ENCODE data around the gene SARS1.
"Not testable (repeated sequence)": the region's sequence is repeated elsewhere in the genome, so short reads cannot be mapped to it uniquely, and the experiment has no call there.

Gene SARS1

DNA sequence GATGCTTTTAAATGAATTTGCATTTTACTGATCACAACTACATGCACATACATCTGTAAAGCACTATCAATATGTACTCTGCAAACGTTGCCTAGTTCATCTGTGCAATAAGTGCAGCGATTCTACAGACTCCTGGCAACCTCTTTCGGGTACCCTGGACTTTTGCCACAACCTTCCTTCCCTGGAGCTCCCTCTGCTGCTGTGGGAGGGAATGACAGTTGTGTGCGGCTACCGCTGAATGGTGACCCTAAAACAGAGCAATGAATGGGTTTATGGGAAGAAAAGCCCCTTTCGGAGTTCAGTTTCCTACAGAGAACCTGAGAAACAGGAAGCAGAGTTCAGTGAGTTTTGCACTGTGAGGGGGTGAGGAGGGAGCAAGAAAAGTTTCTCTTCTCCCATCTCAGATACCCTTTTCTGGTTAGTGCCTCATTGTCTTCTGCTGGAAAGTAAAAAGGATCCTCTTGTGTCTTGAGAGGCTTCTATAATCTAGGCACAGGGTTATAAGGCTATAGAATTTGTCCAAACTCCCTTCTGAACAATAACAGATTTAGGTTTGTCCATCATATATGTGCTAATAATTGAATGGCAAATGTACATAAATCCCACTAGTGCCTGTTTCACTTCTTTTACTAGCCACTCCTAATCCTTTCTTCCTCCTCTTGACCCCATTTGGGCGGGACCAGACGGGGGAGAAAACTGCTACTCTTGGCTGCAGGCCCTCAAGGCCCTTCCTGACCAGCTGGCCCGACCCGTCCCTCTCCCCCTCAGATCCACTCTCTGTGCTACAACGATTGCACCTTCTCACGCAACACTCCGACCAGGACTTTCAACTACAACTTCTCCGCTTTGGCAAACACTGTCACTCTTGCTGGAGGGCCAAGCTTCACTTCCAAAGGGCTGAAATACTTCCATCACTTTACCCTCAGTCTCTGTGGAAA is 19.8 kb upstream of the SARS1 start:
- DNase-seq, result peak; percentile 36

DNA sequence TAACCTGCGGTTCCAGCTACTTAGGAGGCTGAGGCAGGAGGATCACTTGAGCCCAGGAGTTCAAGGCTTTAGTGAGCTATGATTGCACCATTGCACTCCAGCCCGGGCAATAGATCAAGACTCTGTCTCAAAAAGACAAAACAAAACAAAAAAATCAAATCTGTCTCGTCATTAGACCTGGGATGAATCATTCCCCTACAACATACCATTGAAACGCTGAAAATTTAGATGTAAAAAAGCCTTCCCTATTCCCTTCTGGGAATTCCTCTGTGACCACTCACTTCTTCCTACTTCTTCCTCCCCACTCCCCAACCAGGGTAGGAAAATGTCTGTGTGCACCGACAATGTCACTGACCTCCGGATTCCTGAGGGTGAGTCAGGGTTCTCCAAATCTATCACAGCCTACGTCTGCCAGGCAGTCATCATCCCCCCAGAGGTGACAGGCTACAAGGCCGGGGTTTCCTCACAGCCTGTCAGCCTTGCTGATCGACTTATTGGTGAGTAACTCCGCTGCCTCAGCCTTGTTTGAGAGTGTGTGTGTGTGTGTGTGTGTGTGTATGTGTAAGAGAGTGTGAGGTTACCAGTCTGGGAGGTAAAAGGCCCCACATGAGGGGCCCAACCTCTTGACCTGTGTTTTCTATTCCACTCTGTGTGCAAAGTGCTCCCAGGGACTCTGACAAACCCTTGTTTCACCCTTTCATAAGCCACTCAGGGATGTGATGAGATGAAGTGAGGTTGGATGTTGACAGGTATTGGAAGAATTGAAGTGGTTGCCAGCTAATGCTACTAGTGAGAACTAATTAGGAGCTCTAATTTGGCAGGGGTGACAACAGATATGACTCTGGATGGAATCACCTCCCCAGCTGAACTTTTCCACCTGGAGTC is 16.3 kb upstream of the SARS1 start:
- no peak for DNase-seq

DNA sequence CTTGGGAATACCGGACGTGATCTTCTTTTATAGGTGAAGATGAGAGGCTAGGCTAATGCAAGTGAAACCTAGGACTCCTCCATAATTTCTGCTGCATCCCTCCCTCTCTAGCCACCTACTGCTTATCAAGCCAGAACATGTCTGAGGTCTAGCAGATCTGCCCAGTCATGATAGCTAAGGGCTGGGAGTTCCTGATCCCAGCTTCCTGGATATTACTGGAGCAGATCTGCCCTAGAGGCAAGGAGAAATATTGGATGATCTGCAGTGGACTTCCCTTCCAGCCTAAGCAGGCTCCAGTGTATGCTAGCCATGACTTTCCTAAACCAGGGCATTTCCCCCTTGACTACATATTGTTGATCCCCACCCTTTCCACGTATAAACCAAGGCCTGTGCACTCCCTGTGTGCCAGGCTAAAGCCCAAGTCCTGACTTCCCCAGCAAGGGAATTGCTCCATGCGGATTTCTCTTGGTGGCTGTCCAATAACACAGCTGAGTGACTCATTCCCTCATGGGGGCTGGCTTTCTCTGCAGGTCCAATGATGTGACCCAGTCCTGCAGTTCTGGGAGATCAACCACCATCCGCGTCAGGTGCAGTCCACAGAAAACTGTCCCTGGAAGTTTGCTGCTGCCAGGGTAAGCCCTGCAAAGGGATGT is 15.5 kb upstream of the SARS1 start:
- DNase-seq, result no peak

DNA sequence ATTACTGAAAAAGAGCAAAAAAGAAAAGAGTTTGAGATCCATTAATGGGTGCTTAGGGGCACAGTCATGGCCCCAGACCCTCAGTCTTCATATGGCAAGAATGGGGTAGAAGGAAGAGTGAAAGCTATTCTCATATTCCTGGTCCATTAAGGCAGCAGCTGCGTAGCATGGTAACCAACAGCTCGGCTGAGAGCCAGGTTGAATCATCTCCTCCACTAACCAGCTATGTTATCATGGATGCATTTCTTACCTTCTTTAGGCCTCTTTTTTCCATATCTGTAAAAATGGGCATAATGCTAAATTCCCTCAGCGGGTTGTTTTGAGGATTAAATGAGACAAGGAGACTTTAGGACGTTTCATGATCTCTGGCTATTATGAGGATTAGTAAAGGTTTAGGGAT is 15.0 kb upstream of the SARS1 start:
- DNase-seq, result no peak

DNA sequence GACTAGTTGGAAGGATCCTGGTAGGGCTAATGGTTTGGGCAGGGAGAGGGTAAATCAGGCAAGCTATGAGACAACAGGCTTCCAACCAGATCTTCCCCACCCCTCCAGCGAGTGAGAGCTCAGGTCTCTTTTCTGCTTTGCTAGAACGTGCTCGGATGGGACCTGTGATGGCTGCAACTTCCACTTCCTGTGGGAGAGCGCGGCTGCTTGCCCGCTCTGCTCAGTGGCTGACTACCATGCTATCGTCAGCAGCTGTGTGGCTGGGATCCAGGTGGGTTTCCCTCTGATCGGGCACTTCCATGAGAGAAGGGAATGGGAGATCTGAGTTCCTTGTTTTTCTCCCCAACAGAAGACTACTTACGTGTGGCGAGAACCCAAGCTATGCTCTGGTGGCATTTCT is 14.0 kb upstream of the SARS1 start:
- DNase-seq, result no peak

DNA sequence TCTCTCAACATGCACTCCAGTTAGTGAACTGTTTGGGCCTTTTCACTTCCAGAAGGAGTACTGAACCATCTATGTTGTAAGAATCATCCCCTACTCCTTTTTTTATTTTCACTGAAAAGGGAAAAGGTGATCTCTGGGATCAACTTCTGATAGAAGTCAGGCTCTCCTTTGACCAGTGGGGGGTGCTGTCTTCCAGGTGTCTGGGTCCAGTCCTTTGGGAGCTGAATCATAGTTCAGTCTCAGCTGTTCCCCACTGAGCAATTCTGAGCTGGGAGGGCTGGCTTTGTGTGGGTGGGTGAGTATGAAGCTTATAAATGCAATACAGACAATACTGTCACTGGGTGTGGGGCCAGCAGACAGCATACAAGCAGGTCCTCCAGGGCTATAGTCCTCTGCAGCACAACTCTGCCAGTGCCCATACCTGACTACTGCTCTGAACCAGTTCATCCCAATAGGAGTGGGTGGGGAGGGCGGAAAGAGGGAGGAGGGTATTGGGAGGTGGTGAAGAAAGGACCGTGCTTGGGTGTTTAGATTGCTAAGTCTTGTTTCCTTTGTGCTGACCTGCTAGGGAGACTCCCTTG is 12.5 kb upstream of the SARS1 start:
- no peak for DNase-seq

DNA sequence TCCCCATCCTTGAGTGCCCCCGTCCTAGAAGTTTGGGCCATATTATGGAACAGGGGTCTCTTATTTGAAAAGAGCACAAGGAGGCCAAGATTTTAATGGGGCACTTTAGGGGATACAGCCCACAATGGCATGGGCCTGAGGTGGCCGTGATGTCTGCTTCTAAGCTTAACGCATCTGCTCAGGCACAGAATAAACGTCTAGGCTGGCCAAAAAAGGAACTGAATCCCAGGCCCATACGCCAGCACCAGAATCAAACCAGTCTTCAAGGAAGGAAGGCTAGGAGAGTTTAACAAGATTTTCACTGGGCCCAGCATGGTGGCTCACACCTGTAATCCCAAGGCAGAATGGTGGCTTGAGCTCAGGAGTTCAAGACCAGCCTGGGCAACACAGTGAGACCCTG is 9.2 kb upstream of the SARS1 start:
- DNase-seq, result no peak

DNA sequence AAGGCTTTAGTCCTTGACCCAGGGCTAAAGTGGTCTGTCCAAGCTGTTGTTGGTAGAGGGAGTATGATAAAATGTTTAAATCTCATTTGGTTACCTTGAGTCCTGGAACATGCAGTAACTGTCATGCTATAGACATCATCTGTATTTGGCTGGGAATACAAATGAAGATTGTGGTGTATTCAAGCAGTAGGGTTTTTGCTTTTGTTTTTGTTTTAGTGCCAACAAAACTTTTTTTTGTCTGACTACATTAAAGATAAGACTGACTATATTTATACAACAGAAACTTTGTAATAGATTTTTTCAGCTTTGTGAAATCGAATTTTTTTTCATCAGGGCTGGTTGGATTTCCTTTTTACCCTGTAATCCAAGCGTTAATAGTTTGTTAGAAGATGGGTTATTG is 7.4 kb upstream of the SARS1 start:
- DNase-seq, result no peak

DNA sequence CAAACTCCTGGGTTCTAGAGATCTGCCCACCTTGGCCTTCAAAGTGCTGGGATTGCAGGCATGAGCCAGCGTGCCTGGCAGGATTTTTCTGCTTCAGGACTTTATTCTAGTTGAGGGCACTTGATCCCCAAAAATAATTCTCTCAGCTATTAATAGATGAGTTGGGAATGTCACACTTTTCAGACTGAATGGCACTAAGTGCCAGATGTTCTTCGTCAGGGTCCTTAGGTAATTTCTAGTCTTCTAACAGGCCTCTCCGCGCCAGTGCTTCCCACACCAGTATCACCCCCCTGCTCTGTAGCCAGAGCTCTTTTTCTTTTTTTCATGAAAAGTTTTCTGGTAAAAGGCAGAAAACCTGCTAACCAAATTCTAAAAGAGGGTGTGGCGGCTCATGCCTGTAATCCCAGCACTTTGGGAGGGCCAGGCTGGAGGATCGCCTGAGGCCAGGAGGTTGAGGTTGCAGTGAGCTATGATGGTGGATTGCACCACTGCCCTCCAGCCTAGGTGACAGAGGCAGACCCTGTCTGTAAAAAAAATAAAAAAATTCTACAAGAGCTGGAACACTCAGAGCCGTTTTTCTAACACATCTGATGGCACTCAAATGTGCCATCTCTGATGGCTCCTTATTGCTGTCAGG is 6.1 kb upstream of the SARS1 start:
- DNase-seq, result no peak

DNA sequence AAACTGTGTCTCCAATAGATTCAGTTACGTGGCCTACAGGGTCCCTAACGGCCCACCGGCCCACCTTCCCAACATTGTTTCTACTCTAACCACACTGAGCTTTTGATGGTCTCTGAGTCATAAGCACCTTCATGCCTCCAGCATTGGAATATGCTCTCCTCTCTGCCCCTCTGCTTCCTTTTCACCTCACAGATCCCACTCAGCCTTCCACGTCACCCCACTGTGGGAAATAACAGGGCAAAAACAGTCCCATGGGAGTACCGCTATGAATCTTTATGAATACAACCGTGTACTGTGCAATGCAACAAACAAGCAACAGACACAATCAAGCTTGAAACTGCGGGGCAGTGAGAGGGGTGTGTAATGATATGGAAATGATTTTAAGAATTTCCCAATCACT is 5.3 kb upstream of the SARS1 start:
- DNase-seq, result no peak

DNA sequence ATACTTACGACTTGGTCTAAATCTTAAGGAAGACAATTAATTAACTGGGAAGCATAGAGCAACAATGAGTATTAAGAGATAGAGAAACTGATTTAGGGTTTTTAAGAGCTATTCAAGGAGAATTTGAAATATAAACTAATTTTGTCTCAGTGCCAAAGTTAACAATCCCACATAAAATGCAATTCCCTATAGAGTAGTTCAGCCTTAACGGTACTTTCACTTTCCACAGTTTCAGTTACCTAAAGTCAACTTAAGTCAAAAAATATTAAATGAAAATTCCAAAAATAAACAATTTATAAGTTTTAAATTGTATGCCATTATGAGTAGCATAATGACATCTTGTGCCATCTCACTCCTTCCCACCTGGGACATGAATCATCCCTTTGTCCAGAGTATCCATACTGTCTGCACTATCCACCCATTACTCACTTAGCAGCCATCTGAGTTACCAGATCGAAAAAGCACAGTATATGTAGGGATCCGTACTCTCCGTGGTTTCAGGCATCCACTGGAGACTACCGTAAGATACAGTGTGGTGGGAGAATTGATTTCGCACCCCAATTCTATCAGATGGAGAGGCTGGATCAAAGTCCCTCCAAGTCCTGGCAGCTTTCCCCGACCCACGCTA is 4.8 kb upstream of the SARS1 start:
- DNase-seq, result no peak

DNA sequence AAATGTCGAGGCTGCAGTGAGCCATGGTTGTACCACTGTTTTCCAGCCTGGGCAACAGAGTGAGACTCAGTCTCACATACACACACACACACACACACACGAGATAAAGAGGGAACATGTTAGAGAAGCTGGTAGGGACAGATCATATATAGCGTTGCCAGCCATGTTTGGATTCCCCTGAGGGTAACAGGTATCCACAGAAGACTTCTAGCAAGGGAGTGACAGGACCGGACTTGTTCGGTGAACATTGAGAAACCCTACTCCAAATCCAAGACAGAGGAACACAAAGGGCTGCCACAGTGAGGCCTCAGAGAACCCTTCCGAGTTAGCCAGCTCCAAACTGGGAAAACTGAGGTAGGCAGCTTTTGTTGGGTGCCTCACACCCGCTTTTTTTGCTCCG is 3.7 kb upstream of the SARS1 start:
- DNase-seq, result no peak

DNA sequence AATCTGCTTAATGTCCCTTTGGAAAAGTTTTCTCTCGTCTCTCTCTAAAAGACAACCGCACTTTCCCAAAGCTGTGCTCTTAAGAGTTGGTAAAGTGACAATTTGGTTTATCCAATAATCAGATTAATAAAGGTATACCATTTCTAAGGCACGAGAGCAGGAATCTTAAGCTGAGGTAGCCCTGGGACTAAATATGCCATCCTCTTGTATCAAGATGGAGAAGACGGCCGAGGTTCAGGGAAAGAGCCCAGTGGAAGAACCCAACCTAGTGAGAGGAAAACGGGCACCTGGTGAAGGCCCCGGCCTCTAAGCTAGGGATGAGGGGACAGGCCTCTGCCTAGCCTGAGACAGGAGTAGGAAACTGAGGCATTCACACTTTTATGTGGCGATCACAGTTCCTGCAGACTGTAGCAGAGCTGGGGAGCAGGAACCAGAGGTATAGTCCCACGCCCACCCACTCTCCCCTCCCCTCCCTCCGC is 334 bp upstream of the SARS1 start:
- DNase-seq, result no peak

DNA sequence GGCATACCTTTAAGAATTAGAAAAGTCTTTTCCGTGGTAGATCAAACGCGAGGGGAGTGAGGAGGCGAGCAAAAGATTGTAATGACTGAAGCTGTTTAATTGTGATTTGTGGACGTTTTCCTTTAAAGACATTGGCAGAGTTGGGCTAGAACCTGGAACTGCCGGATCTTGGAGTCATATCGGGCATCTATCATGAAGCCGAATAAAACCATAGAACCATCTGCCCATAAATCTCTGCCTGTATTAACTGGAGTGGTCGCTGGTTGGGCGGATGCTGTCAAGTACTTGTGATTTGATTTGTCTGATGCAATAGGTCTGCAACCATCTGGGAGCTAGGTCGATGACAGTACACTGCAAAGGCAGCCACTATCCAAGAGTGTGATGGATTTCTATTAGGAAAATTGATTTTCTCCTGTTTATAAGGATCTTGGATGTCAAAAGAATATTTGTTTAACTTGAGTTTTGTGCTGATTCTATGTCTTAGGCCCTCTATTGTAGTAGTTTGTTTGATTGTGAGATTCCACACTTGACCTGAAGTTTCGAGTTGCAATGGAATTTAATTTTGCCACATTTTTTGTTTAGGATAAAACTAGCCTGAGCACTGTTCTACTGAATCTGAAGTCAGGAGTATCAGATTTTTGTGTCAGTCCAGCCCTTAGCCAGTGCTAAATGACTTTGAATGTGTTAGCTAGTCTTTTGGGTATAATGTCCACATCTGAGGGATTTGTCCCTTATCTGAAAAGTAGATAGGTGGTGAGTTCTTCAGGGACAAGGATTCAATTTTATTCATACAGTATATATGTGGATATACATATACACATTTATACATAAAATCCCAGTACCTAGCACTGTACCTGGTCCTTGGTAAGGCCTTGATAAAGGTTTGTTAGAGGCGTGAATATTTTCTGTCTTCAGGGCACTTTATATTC is 1.2 kb downstream of the SARS1 start:
- DNase-seq, result no peak

DNA sequence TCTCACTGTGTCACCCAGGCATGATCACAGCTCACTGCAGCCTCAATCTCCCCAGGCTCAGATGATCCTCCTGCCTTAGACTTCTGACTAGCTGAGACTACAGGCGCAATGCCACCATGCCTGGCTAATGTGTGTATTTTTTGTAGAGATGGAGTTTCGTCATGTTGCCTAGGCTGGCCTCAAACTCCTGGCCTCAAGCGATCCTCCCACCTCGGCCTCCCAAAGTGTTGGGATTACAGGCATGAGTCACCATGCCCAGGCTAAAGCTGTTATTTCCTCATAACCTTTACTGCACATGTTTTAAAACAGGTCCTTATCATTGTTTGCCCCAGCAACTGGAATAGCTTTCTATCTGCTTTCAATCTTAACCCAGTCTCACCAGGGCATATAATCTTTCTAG is 2.9 kb downstream of the SARS1 start:
- no peak for DNase-seq

DNA sequence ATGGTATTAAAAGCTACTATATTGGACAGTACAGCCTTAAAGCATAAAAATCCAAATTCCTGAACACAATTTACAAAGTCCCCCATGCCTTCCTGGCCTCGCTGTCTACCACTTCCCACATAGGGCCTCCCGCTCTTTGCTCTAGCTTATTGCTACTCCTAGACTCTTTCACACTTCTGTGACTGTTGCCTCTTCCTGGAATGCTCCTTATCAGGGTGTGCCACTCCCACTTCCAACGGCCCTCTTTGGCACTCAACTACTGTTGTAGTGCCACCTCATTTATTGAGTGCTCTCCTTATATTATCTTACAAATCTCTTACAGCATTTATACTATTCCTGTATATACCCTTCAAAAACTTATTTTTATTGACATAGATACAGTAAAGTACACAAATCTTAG is 4.8 kb downstream of the SARS1 start:
- DNase-seq, result no peak

DNA sequence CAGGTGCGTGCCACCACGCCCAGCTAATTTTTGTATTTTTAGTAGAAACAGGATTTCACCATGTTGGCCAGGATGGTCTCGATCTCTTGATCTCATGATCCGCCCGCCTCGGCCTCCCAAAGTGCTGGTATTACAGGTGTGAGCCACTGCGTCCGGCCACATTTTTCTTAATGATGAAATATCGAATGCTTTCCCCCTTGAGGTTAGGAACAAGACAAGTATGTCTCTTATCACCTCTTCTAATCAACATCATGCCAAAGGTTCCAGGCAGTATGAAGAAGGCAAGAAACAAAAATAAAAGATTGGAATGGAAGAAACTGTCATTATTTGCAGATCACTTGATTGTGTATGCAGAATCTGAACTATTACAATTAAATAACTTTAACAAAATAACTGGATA is 7.5 kb downstream of the SARS1 start:
- not testable (repeated sequence) for DNase-seq

DNA sequence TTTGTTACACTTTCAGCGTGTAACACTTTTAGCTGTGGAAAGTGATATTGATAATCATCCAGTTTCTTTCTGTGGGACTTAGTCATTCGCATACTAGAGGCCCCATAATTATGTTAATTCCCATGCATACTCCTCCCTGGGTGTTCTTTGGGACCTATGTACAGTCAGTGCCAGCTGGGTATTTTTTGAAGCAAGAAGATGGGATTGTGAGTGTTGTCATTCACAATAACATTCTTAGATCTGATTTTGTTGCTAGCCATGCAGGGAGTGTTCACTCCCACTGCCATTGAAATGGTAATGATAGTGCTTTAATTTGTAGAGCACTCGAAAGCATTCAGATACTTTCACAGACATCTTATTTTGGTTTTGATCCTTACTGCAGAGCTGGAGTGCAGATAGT is 11.6 kb downstream of the SARS1 start:
- no peak for DNase-seq

DNA sequence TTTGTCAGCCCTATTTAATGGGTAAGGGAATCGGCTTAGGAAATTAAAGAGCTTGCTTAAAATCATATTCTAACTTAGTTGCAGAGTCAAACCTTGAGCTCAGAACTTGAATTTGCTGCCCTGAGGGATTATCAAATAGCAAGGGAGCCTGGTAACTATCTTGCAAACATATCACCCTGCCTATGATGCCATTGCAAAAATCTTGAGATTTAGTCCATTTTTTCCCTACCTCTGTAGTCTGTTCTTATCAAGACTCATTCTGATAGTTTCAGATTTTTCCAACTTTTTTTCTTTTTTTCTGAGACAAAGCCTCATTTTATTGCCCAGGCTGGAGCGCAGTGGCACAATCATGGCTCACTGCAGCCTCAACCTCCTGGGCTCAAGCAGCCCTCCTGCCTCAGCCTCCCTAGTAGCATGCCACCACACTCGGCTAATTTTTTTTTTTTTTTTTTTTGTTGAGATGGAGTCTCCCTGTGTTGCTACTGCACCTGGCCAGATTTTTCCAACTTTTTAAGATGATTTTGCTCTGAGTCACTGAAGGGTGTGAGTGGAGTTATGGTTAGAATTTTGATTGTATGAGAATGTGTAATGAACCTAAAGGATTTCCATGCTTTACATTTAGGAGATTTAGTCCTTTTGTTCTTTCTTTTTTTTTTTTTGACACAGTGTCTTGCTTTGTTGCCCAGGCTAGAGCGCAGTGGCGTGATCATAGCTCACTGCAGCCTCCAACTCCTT is 12.2 kb downstream of the SARS1 start:
- no peak for DNase-seq

DNA sequence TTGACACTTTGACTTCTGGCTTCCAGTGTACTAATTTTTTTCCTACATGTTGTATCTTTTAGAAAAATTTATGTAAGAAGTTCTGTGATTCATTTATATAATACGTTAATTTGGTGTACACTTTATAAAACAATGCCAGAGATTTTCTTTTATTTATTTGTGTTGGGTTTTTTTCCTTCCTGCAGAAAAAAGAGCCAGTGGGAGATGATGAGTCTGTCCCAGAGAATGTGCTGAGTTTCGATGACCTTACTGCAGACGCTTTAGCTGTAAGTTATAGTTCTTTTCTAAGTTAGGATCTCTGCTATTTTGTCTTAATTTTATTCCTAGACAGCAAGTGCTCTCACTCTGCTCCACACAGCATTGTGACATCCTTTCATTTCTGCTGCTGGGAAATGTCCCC is 14.4 kb downstream of the SARS1 start:
- DNase-seq, result no peak
